Measurements from ENCODE around the gene INPP5K.
A peak's percentile ranks its signal among the peaks of the same experiment; 100 is the strongest.

- TF ChIP-seq CTCF (IDR thresholded peaks at IDR 0.05 in 8 of 11, conservative IDR thresholded peaks at IDR 0.05 in 3 of 11) (peak in 5 of 11 experiments; percentile 15 to 55 (median 38)), POLR2A (IDR thresholded peaks at IDR 0.05) (no peak), POLR2AphosphoS5 (IDR thresholded peaks at IDR 0.05) (peak in 2 of 3 donors; percentile 6 to 42)
These were observed 45.2 kb upstream of the INPP5K start for GRCh38 chr17:1561420-1562175.
